ENCODE data around the gene HRH2.

Gene HRH2

DNA sequence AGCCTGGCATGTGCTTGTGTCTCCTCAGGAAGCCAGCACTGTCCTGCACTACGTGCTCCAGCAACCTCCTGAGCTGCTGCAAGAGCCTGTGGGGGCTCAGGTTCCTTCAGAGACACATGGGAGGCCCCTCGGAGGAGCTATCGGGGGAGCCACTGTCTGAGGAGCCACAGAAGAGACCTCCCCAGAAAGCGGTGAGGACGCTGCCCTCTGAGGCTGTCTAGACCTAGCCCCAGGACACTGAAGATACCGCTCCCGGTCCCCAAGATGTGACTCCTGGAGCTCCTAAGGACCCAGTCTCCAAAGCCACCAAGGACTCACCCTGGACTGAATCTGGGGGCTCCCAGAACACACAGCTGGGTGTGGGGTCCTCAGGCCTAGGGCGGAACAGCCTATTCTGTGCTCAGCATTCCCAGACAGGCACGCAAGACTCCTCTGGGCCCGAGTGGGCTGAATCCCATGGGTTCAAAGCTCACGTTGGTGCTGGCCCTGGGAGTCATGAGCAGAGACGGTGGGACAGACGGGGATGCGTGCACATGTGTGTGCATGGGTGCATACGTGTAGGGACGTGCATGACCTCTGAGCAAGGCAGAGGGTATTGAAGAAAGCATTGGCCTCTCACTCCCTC is 50.0 kb downstream of the HRH2 start:
- H3K27me3 ChIP-seq (replicated peaks; ENCODE audit: control insufficient read depth, insufficient read depth, low read length): peaks cover 2% of the 10 kb centered on the region
- no peak for TF ChIP-seq CTCF (IDR thresholded peaks at IDR 0.05; ENCODE audit: insufficient read depth, low read length, poor library complexity, severe bottlenecking)
- DNase-seq (ENCODE audit: extremely low read depth, insufficient read length): no peak
- H3K4me3 ChIP-seq (replicated peaks; ENCODE audit: low read depth, low read length): no peak overlapping the region
- H3K36me3 ChIP-seq (ENCODE audit: control insufficient read depth, insufficient read depth, low read length): no peaks in the 10 kb centered on the region

- Histone ChIP-seq H3K36me3 (ENCODE audit: control insufficient read depth, insufficient read depth, low read length) (no peaks in the 10 kb centered on the region), H3K27me3 (replicated peaks; ENCODE audit: control insufficient read depth, insufficient read depth, low read length) (peaks cover 2% of the 10 kb centered on the region), H3K4me3 (replicated peaks; ENCODE audit: low read depth, low read length) (no peak overlapping the region)
- no peak for DNase-seq (ENCODE audit: extremely low read depth, insufficient read length)
- no peak for TF ChIP-seq CTCF (IDR thresholded peaks at IDR 0.05; ENCODE audit: insufficient read depth, low read length, poor library complexity, severe bottlenecking)
These were observed 51.5 kb downstream of the HRH2 start for GRCh38 chr5:175709276-175709781.

DNA sequence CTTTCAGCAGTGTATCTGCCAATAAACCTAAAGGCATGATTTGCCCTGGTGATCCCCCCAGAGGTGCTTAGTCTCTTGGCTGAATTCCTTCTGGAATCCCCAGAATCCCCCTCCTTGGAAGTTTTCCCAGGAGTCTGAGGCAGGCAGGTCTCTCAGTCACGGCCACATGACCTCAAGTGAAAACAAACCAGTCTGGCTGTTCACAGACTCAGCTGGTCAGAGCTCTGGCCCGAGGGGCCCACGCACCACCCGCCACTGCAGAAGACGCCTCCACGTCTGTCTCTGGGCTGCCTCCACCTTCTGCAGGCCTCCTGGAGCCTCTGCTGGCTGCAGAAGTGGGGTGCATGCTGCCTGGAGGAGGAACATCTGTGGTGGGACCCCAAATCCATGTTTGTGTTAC is 52.5 kb downstream of the HRH2 start:
- Histone ChIP-seq H3K27me3 (replicated peaks; ENCODE audit: control insufficient read depth, insufficient read depth, low read length) (peaks cover 2% of the 10 kb centered on the region), H3K4me3 (replicated peaks; ENCODE audit: low read depth, low read length) (no peak overlapping the region), H3K36me3 (ENCODE audit: control insufficient read depth, insufficient read depth, low read length) (no peaks in the 10 kb centered on the region)
- no peak for TF ChIP-seq CTCF (IDR thresholded peaks at IDR 0.05; ENCODE audit: insufficient read depth, low read length, poor library complexity, severe bottlenecking)
- DNase-seq (ENCODE audit: extremely low read depth, insufficient read length): no peak

GRCh38 chr5:175711031-175711430 is 53.2 kb downstream of the HRH2 start:
- H3K36me3 ChIP-seq (ENCODE audit: control insufficient read depth, insufficient read depth, low read length): no peaks in the 10 kb centered on the region
- no peak for DNase-seq (ENCODE audit: extremely low read depth, insufficient read length)
- no peak for TF ChIP-seq CTCF (IDR thresholded peaks at IDR 0.05; ENCODE audit: insufficient read depth, low read length, poor library complexity, severe bottlenecking)
- peaks cover 2% of the 10 kb centered on the region for H3K27me3 ChIP-seq (replicated peaks; ENCODE audit: control insufficient read depth, insufficient read depth, low read length)
- no peak overlapping the region for H3K4me3 ChIP-seq (replicated peaks; ENCODE audit: low read depth, low read length)

DNA sequence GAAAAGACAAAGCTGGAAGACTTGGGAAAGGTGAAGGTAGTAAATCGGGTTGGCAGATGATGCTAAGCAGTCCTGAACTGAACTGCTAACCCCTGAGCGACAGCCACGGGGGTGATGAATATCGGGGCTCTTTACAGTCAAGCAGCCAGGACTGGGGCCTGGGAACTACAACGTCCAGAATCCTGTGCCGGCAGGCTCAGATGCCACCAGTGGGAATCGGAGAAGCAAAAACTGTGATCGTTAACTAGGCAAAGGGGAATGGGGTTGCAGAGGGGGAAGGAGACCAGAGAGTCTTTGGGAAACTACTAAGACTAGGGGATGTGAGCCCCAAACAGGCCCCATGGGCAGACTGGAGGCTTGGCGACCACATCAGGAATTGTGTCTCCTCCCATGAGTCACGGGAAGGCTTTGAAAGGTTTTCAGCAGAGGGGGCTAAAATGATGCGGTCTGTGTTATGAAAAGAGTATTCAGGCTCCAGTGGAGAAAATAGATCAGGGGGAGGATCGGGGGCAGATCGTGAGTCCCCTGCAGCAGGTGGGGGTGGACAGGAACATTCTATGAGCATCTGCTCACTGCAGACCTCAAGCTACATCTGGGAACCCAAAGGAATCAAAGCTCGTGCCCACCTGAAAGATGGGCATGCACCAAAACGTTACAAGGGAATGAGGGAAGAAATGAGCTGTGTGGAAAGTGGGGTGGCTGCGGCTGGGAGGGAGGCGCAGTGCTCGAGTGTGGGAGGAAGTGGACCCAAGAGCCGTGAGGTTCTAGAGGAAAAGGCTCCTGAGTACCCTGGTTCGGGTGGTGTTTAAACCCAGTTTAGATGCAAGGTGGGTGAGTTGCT is 53.8 kb downstream of the HRH2 start:
- TF ChIP-seq CTCF (IDR thresholded peaks at IDR 0.05; ENCODE audit: insufficient read depth, low read length, poor library complexity, severe bottlenecking): no peak
- DNase-seq (ENCODE audit: extremely low read depth, insufficient read length): no peak
- H3K36me3 ChIP-seq (ENCODE audit: control insufficient read depth, insufficient read depth, low read length): no peaks in the 10 kb centered on the region
- peaks cover 2% of the 10 kb centered on the region for H3K27me3 ChIP-seq (replicated peaks; ENCODE audit: control insufficient read depth, insufficient read depth, low read length)
- no peak overlapping the region for H3K4me3 ChIP-seq (replicated peaks; ENCODE audit: low read depth, low read length)

Measured in GM06990 (cell line).